HG03442 (cell line): Measurements from ENCODE around the gene SNRNP25.
"Not testable (repeated sequence)": the region's sequence is repeated elsewhere in the genome, so short reads cannot be mapped to it uniquely, and the experiment has no call there.

ENCODE experiments used
- ATAC-seq: cut with Tn5 transposase; IDR thresholded peaks from one replicate; pipeline ENCODE4 v1.9.1; 2021; ENCODE audit warnings: mild to moderate bottlenecking, moderate library complexity; ENCODE audit not compliant: unreplicated experiment

SNRNP25 gene

GRCh38 chr16:41439-42068 is 12.1 kb upstream of the SNRNP25 start:
- ATAC-seq = no peak

- no peak for ATAC-seq
Observed at GRCh38 chr16:42069-42457, 11.6 kb upstream of the SNRNP25 start.

GRCh38 chr16:42691-43090 is 10.9 kb upstream of the SNRNP25 start:
- no peak for ATAC-seq

GRCh38 chr16:43294-43693 is 10.3 kb upstream of the SNRNP25 start:
- ATAC-seq = no peak

- no peak for ATAC-seq
Observed at GRCh38 chr16:44655-45054, 9.0 kb upstream of the SNRNP25 start.

- ATAC-seq = no peak
Observed at GRCh38 chr16:45454-45853, 8.2 kb upstream of the SNRNP25 start.

GRCh38 chr16:46510-46909 is 7.1 kb upstream of the SNRNP25 start:
- ATAC-seq = not testable (repeated sequence)

GRCh38 chr16:47234-47633 is 6.4 kb upstream of the SNRNP25 start:
- ATAC-seq = no peak

GRCh38 chr16:50769-51591 is 2.6 kb upstream of the SNRNP25 start:
- ATAC-seq = no peak

- ATAC-seq = no peak
Observed at GRCh38 chr16:54237-54581, 581 bp downstream of the SNRNP25 start.

GRCh38 chr16:55571-56136 is 2.0 kb downstream of the SNRNP25 start:
- no peak for ATAC-seq

- ATAC-seq = no peak
Observed at GRCh38 chr16:56231-56927, 2.8 kb downstream of the SNRNP25 start.

GRCh38 chr16:57711-58110 is 4.1 kb downstream of the SNRNP25 start:
- no peak for ATAC-seq

GRCh38 chr16:58491-59439 is 5.1 kb downstream of the SNRNP25 start:
- no peak for ATAC-seq

- no peak for ATAC-seq
Observed at GRCh38 chr16:59440-60059, 5.9 kb downstream of the SNRNP25 start.

- no peak for ATAC-seq
Observed at GRCh38 chr16:60166-60565, 6.5 kb downstream of the SNRNP25 start.

GRCh38 chr16:60929-61878 is 7.6 kb downstream of the SNRNP25 start:
- no peak for ATAC-seq

GRCh38 chr16:61879-62281 is 8.3 kb downstream of the SNRNP25 start:
- ATAC-seq = no peak
